Mesenchymal stem cell (in vitro differentiated cells and primary cell): ENCODE data around the gene SEPTIN2.
A peak's percentile ranks its signal among the peaks of the same experiment; 100 is the strongest.

Source experiments
- DNase-seq: peaks from one replicate; pipeline ENCODE4 v3.0.0-alpha.2; 2013
- H2AFZ ChIP-seq: one replicate; pipeline ENCODE4 v1.6.1; 2013; ENCODE audit warnings: low read depth, mild to moderate bottlenecking, control low read depth, inconsistent platforms, low read length, moderate library complexity
- H2AK5ac ChIP-seq: 2 replicates; pipeline ENCODE4 v1.6.1; 2013; ENCODE audit warnings: low read length, moderate library complexity, mild to moderate bottlenecking, inconsistent platforms; ENCODE audit not compliant: severe bottlenecking
- H2BK120ac ChIP-seq: one replicate; pipeline ENCODE4 v1.6.1; 2013; ENCODE audit warnings: low read depth, mild to moderate bottlenecking, inconsistent platforms, low read length, moderate library complexity
- H2BK12ac ChIP-seq, 2 experiments: one replicate each; pipeline ENCODE4 v1.6.1; 2013; ENCODE audit warnings: inconsistent platforms in 2 of 2, low read length in 2 of 2, mild to moderate bottlenecking in 2 of 2, moderate library complexity in 2 of 2, control low read depth in 1 of 2
- H2BK15ac ChIP-seq: one replicate; pipeline ENCODE4 v1.6.1; 2013; ENCODE audit warnings: mild to moderate bottlenecking, low read depth, inconsistent platforms; ENCODE audit not compliant: poor library complexity, severe bottlenecking
- H2BK5ac ChIP-seq: 2 replicates; pipeline ENCODE4 v1.6.1; 2013; ENCODE audit warnings: low read depth, mild to moderate bottlenecking, low read length, control low read depth, inconsistent platforms; ENCODE audit not compliant: poor library complexity, severe bottlenecking
- H3K14ac ChIP-seq, 2 experiments: one replicate each; pipeline ENCODE4 v1.6.1; 2013; ENCODE audit warnings: inconsistent platforms in 2 of 2, low read length in 2 of 2, control low read depth in 1 of 2, mild to moderate bottlenecking in 1 of 2, moderate library complexity in 1 of 2
- H3K18ac ChIP-seq, 2 experiments: one replicate each; pipeline ENCODE4 v1.6.1; 2013; ENCODE audit warnings: inconsistent platforms in 2 of 2, low read length in 2 of 2, control low read depth in 1 of 2, low read depth in 1 of 2, mild to moderate bottlenecking in 1 of 2
- H3K23ac ChIP-seq, 2 experiments: one replicate each; pipeline ENCODE4 v1.6.1; 2013; ENCODE audit warnings: inconsistent platforms in 2 of 2, low read length in 2 of 2, mild to moderate bottlenecking in 2 of 2, moderate library complexity in 2 of 2, control low read depth in 1 of 2
- H3K27ac ChIP-seq: 2 replicates; pipeline ENCODE4 v1.5.1; 2013; ENCODE audit warnings: mild to moderate bottlenecking, moderate library complexity, low read length, control low read depth, inconsistent platforms; ENCODE audit not compliant: poor library complexity, severe bottlenecking
- H3K27me3 ChIP-seq, 2 experiments: 2 replicates each; pipeline versions ENCODE4 v1.6.1 to v1.7.0; 2013; ENCODE audit warnings: low read length in 2 of 2, mild to moderate bottlenecking in 2 of 2, moderate library complexity in 2 of 2, control low read depth in 1 of 2, inconsistent platforms in 1 of 2; ENCODE audit not compliant: control insufficient read depth in 1 of 2, insufficient read depth in 1 of 2
- H3K36me3 ChIP-seq, 2 experiments: 2 replicates each; pipeline versions ENCODE4 v1.6.1 to v1.7.0; 2013; ENCODE audit warnings: low read length in 2 of 2, control low read depth in 1 of 2, inconsistent platforms in 1 of 2, low read depth in 1 of 2, mild to moderate bottlenecking in 1 of 2; ENCODE audit not compliant: insufficient read depth in 2 of 2, control insufficient read depth in 1 of 2
- H3K4ac ChIP-seq, 2 experiments: one replicate each; pipeline ENCODE4 v1.6.1; 2013; ENCODE audit warnings: inconsistent platforms in 2 of 2, low read length in 2 of 2, mild to moderate bottlenecking in 2 of 2, moderate library complexity in 2 of 2, control low read depth in 1 of 2, low read depth in 1 of 2
- H3K4me1 ChIP-seq: 2 replicates; pipeline ENCODE4 v1.6.1; 2013; ENCODE audit warnings: low read depth, low read length, control low read depth; ENCODE audit not compliant: control insufficient read depth, insufficient read depth
- H3K4me2 ChIP-seq: 2 replicates; pipeline ENCODE4 v1.6.1; 2013; ENCODE audit warnings: low read length, mild to moderate bottlenecking, inconsistent platforms; ENCODE audit not compliant: poor library complexity, severe bottlenecking
- H3K4me3 ChIP-seq, 2 experiments: 2 replicates each; pipeline versions ENCODE4 v1.5.1 to v1.7.0; 2013; ENCODE audit warnings: low read length in 2 of 2, mild to moderate bottlenecking in 2 of 2, control low read depth in 1 of 2, low read depth in 1 of 2; ENCODE audit not compliant: insufficient read depth in 1 of 2
- H3K79me1 ChIP-seq: replicated peaks from 2 replicates; pipeline ENCODE4 v1.6.1; 2013; ENCODE audit warnings: mild to moderate bottlenecking, control low read depth, low read length, inconsistent platforms; ENCODE audit not compliant: poor library complexity, severe bottlenecking
- H3K9ac ChIP-seq: 2 replicates; pipeline ENCODE4 v1.7.0; 2013; ENCODE audit warnings: mild to moderate bottlenecking, low read length, moderate library complexity
- H3K9me3 ChIP-seq: 2 replicates; pipeline ENCODE4 v1.7.0; 2013; ENCODE audit warnings: mild to moderate bottlenecking, low read length; ENCODE audit not compliant: control insufficient read depth
- H4K8ac ChIP-seq: one replicate; pipeline ENCODE4 v1.6.1; 2013; ENCODE audit warnings: inconsistent platforms, mild to moderate bottlenecking, low read length, moderate library complexity
- H4K91ac ChIP-seq: one replicate; pipeline ENCODE4 v1.6.1; 2013; ENCODE audit warnings: mild to moderate bottlenecking, low read length, inconsistent platforms
- WGBS: methylation state at CpG from one replicate; pipeline ENCODE4 v1.1.7; 2013; ENCODE audit warnings: mixed read lengths; 5-methylcytosine and 5-hydroxymethylcytosine counted together

The SEPTIN2 gene

DNA sequence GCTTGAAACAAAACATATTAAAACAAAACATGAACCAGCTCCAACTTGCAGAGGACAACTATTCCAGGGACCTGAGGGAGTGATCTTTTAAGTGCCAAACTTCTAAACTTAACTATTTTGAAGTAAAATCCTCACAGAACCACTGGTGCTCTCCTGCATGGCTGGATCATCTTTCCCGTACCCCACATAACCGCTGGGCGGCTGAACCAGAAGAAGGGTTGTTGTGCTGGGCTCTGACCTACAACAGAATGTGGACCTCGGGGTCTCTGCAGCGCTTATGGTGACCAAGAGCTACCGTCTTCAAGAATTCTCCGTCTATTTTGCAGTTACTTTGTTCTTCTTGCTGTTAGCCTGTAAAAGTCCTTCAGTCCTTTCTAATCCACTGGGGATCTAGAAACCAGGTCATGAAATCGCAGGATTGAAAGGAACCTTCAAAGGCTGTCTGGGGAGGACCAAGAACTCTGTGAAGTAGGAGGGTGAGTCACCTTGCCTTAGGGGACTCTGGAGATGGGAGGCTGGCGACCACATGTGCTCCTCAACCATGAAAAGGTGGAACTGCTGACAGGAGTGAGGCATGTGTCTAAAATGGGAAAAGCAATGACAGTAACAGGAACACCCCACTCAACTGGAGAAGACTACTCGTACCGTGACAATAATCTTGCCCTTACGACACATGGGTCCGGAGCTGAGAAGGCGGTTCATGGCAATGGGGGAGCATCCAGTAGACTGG lies 46.8 kb upstream of the SEPTIN2 start:
- no peak overlapping the region for H2BK12ac ChIP-seq
- H3K9ac ChIP-seq, result peak overlapping the region; percentile 91
- no peaks in the 10 kb centered on the region for H3K9me3 ChIP-seq
- H3K27ac ChIP-seq, result no peak overlapping the region
- H2BK5ac ChIP-seq, result no peak overlapping the region
- H2BK15ac ChIP-seq, result no peak overlapping the region
- H2BK120ac ChIP-seq, result no peak overlapping the region
- no peak overlapping the region for H4K91ac ChIP-seq
- peaks cover 7% of the 10 kb centered on the region for H3K79me1 ChIP-seq
- peaks cover 31% of the 10 kb centered on the region for H3K4me1 ChIP-seq
- H3K4me3 ChIP-seq, result peak overlapping the region in 1 of 2 experiments; percentile 82
- peaks cover 47 to 50% of the 10 kb centered on the region in 2 experiments for H3K36me3 ChIP-seq
- no peak overlapping the region for H3K14ac ChIP-seq
- 90% methylated on average over 14 of the region's 14 CpGs for WGBS
- H2AK5ac ChIP-seq, result no peak overlapping the region
- H3K27me3 ChIP-seq, result no peaks in the 10 kb centered on the region
- H4K8ac ChIP-seq, result no peak overlapping the region
- H3K18ac ChIP-seq, result no peak overlapping the region
- no peak overlapping the region for H3K4ac ChIP-seq
- no peak overlapping the region for H3K23ac ChIP-seq
- no peak overlapping the region for H3K4me2 ChIP-seq
- peak; percentile 50 for DNase-seq
- H2AFZ ChIP-seq, result no peak overlapping the region

DNA sequence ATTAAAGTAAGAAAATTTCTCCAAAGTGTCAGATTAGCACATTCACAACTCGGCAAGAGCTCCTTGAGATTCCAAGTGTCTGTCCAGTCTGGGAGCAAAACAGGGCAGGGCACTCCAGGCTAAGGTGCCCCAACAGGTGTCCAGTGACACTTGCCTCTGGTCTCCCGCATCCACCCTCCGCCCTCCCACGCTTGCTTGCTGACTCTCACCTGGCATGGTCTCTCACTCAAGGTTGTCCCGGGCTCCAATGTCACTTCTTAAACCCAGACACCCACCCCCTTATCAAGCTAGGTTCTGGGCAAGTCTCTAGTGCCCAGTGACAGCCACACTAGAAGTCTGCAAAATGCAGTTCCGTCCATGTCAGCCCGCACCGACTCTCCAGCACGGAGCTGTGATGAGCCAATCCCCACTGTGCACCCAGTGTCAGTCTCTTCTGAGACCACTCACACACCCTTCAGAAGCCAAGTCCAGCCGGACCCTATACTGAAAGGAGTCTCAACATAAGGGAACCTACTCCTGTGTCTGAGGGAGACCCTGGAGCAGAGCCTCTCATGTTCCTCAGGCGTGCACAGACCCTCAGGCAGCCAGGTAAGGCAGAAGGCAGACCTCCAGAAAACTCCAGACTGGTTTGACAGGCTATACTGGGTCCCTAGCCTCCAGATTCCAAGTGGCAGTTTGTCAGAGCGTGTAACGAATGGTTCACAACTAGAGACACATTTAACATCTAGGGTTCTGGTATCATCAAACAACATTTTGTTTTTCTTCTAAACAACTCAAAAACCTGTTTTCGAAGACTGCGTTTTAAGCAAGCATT lies 45.8 kb upstream of the SEPTIN2 start:
- WGBS, result 96% methylated on average over 15 of the region's 15 CpGs
- H3K4ac ChIP-seq, result no peak overlapping the region
- no peak overlapping the region for H3K27ac ChIP-seq
- H3K36me3 ChIP-seq, result peaks cover 39 to 42% of the 10 kb centered on the region in 2 experiments
- no peak overlapping the region for H2BK120ac ChIP-seq
- no peak overlapping the region for H3K14ac ChIP-seq
- no peak overlapping the region for H2AFZ ChIP-seq
- no peak overlapping the region for H4K8ac ChIP-seq
- H3K23ac ChIP-seq, result peak overlapping the region in 1 of 2 experiments; percentile 66
- H3K79me1 ChIP-seq, result peaks cover 1% of the 10 kb centered on the region
- peak overlapping the region; percentile 87 for H3K4me2 ChIP-seq
- H3K4me3 ChIP-seq, result peak overlapping the region in 1 of 2 experiments; percentile 82
- no peak overlapping the region for H2AK5ac ChIP-seq
- no peak overlapping the region for H2BK12ac ChIP-seq
- no peak for DNase-seq
- peak overlapping the region; percentile 91 for H3K9ac ChIP-seq
- no peak overlapping the region for H2BK15ac ChIP-seq
- peaks cover 31% of the 10 kb centered on the region for H3K4me1 ChIP-seq
- H3K27me3 ChIP-seq, result no peaks in the 10 kb centered on the region
- no peak overlapping the region for H4K91ac ChIP-seq
- H3K9me3 ChIP-seq, result no peaks in the 10 kb centered on the region
- H3K18ac ChIP-seq, result no peak overlapping the region
- H2BK5ac ChIP-seq, result no peak overlapping the region

DNA sequence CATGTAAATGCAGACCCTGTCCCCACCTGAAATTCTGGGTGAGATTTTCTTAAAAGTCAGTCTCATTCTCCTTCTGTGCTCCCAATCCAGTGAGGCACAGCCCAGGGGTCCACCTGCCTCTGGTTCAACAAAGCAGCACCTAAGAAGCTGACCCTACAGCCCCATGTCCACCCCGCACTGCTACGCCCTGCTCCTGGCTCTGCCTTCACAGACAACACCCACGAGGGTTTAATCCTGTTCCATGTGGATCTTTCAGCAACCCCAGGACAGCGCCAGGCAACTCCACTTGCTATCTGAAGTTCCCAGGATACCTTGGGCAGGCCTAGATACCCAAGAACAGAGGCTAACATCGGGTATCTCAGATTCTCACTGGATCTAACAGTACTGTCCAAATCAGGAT lies 45.2 kb upstream of the SEPTIN2 start:
- Histone ChIP-seq H3K79me1 (peaks cover 1% of the 10 kb centered on the region), H3K4me1 (peaks cover 31% of the 10 kb centered on the region), H3K14ac (no peak overlapping the region), H2BK12ac (no peak overlapping the region), H2BK5ac (no peak overlapping the region), H3K36me3 (peaks cover 33 to 37% of the 10 kb centered on the region in 2 experiments), H4K91ac (no peak overlapping the region), H2AFZ (no peak overlapping the region), H3K27me3 (no peaks in the 10 kb centered on the region), H2AK5ac (no peak overlapping the region), H3K4ac (no peak overlapping the region), H3K4me3 (peak overlapping the region in 1 of 2 experiments; percentile 82), H3K18ac (no peak overlapping the region), H3K27ac (no peak overlapping the region), H3K9me3 (no peaks in the 10 kb centered on the region), H4K8ac (no peak overlapping the region), H3K4me2 (peak overlapping the region; percentile 87), H3K23ac (no peak overlapping the region), H2BK15ac (no peak overlapping the region), H2BK120ac (no peak overlapping the region), H3K9ac (peak overlapping the region; percentile 91)
- WGBS, result 84% methylated on average over 5 of the region's 5 CpGs
- no peak for DNase-seq

DNA sequence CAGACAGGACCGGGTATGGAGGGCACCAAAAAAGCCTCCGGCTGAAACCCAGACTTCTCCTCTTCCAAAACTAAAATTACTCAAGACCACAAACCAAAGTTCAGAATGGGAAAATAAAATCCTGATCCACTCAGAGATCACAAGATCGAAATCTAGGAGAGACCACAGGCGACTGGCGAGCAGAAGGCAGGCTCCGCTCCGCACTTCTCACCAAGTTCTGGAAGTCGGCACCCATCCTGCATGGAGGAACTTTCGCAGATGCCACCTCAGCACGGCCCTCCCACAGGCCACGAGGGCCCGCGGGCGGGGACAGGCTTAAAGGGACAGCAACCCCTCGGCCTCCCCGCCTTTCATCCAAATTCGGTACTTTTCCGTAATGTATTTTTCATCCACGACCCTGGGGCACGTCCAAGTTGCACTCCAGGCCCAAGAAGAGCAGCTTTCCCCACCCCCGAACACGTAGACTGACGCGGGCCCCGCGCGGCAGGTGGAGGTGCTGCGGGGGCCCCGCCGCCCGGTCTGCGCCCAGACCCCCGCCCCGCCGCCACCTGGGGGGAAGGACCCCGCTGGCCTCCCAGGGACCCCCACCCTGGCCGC lies 43.9 kb upstream of the SEPTIN2 start:
- Histone ChIP-seq H2BK5ac (peak overlapping the region; percentile 93), H2AK5ac (no peak overlapping the region), H3K36me3 (peaks cover 24 to 25% of the 10 kb centered on the region in 2 experiments), H3K27me3 (no peaks in the 10 kb centered on the region), H3K4me3 (peak overlapping the region; percentile 82 to 96), H3K14ac (peak overlapping the region; percentile 72 to 79), H2BK120ac (peak overlapping the region; percentile 87), H2BK15ac (peak overlapping the region; percentile 91), H2AFZ (no peak overlapping the region), H2BK12ac (no peak overlapping the region), H3K4me2 (peak overlapping the region; percentile 87), H3K4me1 (peaks cover 31% of the 10 kb centered on the region), H3K23ac (peak overlapping the region in 1 of 2 experiments; percentile 73), H3K4ac (peak overlapping the region; percentile 96 to 98), H3K18ac (peak overlapping the region; percentile 94 to 96), H3K9me3 (no peaks in the 10 kb centered on the region), H3K9ac (peak overlapping the region; percentile 91), H3K27ac (peak overlapping the region; percentile 50), H4K91ac (peak overlapping the region; percentile 86), H3K79me1 (peaks cover 1% of the 10 kb centered on the region), H4K8ac (peak overlapping the region; percentile 95)
- peak; percentile 84 for DNase-seq
- 1% methylated on average over 31 of the region's 37 CpGs for WGBS
